GM21717 (cell line): ENCODE data around the gene TJP2.

ENCODE experiments used
- ATAC-seq: cut with Tn5 transposase; IDR thresholded peaks from one replicate; pipeline ENCODE4 v1.9.1; 2021; ENCODE audit warnings: mild to moderate bottlenecking, moderate library complexity; ENCODE audit not compliant: unreplicated experiment

Gene TJP2

GRCh38 chr9:69190086-69190862 lies 16.2 kb downstream of the TJP2 start:
- no peak for ATAC-seq

DNA sequence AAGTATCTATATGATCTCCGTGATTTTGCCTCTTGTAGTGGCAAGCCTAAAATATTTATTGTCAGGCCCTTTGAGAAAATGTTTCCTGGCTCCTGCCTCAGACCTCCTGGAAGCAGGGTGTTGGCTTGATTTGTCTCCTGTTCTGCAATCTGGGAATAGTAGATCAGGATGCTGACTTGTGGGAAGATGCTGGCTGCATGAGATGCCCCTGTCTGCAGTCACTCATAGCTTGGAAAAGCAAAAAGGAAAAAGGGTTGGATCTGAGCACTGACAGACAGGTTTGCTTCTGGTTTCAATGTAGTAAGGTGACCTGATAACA lies 16.7 kb downstream of the TJP2 start:
- ATAC-seq = no peak

GRCh38 chr9:69191231-69191630 lies 17.2 kb downstream of the TJP2 start:
- ATAC-seq = no peak

- no peak for ATAC-seq
Observed at GRCh38 chr9:69192214-69192613, 18.1 kb downstream of the TJP2 start.

DNA sequence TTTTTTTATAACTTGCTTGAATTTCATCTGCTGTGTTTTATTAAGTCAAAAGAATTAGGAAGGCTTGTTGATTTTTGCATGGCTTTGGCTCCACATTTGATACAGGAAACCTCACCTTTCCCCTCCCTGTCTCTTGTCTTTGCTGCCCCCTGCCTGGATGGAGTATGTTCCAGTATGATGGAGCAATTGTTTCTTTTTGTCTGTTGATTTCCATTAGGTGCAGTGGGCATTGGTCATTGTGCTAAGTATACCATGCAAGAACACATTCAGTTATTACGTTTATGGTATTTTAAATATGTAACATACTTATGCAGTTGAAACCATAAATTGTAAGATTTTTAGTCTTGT lies 19.6 kb downstream of the TJP2 start:
- no peak for ATAC-seq

- no peak for ATAC-seq
Observed at GRCh38 chr9:69194702-69195418, 20.8 kb downstream of the TJP2 start.

DNA sequence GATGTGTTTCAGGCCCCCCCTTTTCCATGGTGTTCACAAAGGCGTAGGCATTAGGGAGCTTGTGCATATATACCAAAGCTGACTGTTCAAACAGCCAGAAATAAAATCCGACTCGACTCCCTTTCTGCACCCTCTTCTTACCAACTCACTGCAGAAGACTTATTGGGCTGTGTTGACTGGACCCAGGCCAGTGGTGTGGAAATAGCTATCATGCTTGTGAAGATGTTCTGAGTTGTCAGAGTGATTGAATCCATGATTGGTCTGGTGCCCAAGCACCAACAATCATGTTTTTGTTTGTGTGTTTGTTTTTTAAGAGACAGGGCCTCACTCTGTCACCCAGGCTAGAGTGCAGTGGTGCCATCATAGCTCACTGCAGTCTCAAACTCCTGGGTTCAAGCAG lies 21.6 kb downstream of the TJP2 start:
- ATAC-seq = no peak

DNA sequence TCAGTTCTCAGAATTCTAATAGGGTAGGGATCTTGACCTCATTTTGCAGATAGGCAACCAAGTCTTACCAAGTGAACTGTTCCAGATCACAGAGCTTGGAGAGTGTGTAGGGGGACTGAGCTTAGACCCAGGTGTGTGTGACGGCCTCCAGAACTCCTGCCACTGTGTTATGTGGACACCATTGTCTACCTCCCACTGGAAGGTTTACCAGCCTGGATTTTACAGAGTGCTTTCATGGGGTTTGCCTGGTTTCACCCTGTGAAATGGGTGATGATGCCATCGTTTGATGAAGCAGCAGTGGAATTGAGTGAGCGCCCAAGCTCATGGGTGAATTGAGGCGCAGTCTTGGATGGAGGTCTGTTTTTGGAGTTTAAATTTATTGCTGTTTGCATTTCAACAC lies 23.6 kb downstream of the TJP2 start:
- ATAC-seq = no peak

- ATAC-seq = no peak
Observed at GRCh38 chr9:69198521-69199220, 24.6 kb downstream of the TJP2 start.

DNA sequence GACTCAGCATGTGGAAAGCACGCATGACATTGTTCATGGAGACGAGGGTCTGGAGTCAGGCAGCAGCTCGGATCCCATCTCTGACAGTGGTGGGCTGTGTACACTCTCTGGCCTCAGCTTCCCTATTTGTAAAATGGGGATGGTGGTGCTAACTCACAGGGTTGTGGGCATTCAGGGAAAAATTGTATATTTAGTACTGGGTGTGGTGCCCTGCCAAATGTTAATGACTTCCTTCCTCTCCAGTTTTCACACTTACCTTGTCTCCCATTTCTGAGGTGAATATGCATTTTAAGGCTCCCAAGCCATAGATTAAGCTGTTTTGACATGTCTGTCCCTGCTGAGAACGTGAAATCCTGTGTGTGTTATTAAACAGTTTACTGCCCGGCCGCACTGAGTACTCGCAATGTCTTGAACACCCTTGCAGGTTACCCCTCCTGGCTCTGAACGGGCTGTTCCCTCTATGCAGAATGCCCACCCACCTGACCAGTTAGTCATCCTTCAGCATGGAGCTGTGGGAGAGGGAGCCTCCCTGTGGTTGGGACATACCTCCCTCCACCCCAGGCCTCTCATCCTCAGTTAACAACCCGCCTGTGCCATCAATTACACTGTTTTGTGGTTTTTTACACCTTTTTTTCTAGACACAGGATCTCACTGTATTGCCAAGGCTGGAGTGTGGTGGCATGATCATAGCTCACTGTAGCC lies 25.8 kb downstream of the TJP2 start:
- ATAC-seq = no peak

DNA sequence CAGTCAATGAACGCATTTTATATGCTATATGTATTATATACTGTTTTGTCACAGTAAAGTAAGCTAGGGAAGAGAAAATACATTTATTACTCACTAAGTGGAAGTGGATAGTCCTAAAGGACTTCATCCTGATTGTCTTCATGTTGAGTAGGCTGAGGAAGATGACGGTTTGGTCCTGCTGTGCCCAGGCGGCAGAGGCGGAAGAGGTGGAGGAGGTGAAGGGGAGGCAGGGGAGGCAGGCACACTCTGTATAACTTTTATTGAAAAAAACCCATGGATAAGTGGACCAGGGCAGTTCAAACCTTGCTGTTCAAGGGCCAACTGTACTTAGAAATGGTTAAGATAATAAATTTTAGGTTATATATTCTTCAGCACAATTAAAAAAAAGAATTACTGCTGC lies 28.5 kb downstream of the TJP2 start:
- no peak for ATAC-seq

- ATAC-seq = no peak
Observed at GRCh38 chr9:69204326-69204725, 30.2 kb downstream of the TJP2 start.

DNA sequence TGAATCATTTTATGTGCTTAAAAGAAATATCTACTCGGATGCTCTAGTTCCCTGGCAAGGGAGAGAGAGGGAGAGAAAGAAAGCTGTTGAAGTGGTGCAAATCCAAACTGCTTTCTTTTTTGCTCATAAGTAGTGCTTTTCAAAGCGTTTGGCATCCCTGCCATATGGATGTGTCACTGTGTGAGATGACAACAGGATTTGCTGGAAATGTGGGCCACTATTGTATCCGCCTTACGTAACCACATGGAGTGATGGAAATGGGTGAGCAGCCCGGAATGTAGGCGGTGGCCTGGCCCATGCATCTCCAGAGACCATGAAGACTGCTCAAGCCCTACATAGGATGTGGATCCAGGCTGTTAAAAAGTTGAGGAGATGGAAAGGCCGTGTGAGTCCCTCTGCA lies 30.8 kb downstream of the TJP2 start:
- ATAC-seq = no peak

GRCh38 chr9:69206047-69206446 lies 32.0 kb downstream of the TJP2 start:
- no peak for ATAC-seq

GRCh38 chr9:69207503-69207902 lies 33.4 kb downstream of the TJP2 start:
- no peak for ATAC-seq

- ATAC-seq = no peak
Observed at GRCh38 chr9:69211424-69212036, 37.5 kb downstream of the TJP2 start.

GRCh38 chr9:69213647-69214046 lies 39.6 kb downstream of the TJP2 start:
- ATAC-seq = no peak

DNA sequence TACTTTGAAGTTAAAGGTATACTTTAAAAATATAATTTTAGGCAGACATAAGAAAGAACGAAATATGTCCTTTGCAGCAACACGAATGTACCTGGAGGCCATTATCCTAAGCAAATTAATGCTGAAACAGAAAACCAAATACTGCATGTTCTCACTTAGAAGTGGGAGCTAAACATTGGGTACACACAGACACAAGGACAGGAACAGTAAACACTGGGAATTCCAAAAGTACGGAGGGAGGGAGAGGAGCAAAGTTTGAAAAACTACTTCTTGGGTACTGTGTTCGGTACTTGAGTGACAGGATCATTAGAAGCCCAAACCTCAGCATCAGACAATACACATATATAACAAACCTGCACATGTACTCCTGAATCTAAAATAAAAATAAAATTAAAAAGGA lies 40.9 kb downstream of the TJP2 start:
- no peak for ATAC-seq

DNA sequence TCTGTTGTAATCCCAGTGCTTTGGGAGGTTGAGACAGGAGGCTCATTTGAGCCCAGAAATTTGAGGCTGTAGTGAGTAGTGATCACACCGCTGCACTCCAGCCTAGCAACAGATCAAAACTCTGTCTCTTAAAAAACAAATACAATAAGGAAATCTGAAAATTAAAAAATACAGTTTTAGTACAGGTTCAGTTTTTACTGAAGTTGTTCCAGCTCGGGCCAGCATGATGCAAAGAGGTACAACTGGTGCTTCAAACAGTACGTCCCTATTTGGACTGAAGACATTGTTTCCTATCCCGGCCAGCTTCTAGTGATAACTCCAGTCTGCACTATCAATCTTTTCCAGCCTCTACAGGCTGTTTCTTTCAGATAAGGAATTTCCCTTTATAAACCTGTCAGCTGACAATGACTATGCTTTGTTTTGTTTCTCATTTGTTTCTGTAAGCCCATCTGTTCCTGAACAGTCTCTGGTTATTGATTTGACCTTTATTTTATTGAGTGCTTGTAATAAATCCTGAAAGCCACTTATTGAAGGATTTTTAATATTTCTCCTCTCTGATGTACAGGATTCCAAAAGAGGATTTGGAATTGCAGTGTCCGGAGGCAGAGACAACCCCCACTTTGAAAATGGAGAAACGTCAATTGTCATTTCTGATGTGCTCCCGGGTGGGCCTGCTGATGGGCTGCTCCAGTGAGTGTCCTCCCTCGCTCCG lies 41.9 kb downstream of the TJP2 start:
- no peak for ATAC-seq

DNA sequence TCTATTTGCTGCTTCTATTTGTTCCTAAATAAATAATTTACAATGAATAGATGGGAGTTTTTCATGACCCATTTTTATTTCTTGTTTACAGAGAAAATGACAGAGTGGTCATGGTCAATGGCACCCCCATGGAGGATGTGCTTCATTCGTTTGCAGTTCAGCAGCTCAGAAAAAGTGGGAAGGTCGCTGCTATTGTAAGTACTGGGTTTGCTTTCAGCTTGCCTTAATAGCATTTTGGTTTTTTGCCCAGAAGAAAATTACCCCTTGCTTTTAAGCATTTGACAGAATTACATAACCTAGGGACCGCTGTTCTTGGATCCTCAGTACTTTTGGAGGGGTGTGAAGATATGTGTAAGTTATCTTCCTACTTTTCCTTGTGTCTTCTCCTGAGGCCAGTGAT lies 44.1 kb downstream of the TJP2 start:
- no peak for ATAC-seq

DNA sequence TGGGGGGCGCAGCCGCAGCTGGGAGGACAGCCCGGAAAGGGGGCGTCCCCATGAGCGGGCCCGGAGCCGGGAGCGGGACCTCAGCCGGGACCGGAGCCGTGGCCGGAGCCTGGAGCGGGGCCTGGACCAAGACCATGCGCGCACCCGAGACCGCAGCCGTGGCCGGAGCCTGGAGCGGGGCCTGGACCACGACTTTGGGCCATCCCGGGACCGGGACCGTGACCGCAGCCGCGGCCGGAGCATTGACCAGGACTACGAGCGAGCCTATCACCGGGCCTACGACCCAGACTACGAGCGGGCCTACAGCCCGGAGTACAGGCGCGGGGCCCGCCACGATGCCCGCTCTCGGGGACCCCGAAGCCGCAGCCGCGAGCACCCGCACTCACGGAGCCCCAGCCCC lies 47.0 kb downstream of the TJP2 start:
- no peak for ATAC-seq
